ENCODE results near the gene POLD2. TPM values are rescaled to one million over a fixed set of nuclear protein-coding genes. Genes with fewer than 3 reads are reported as not detected.

POLD2 gene
- total and polyA plus RNA-seq, 2 of the 8 experiments (the other 6 are each of a cell fraction or from before 2014, with no cell fraction given), result 148 to 214 TPM

DNA sequence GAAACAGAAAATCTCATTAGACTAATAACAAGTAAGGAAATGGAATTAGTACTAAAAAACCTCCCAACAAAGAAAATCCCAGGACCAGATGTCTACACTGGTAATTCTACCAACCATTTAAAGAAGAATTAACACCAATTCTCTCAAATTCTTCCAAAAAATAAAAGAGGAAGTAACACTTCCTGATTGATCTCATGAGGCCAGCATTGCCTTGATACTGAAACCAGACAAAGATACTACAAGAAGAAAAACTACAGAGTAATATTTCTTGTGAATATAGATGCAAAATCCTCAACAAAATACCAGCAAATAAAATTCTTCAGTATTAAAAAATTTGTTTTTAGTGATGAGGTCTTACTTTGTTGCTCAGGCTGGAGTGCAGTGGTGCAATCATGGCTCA lies 44.6 kb upstream of the POLD2 start:
- no peak overlapping the region for H3K4me3 ChIP-seq (ENCODE audit: extremely low read depth in 1 of 4, insufficient read depth in 2 of 4, low read depth in 3 of 4, low read length in 4 of 4)

More for the DNA sequence above, 44.6 kb upstream of the POLD2 start:
- no peak overlapping the region for H3K23ac ChIP-seq (ENCODE audit: insufficient read length)
- peaks cover 2 to 5% (median 4%) of the 10 kb centered on the region in 4 experiments; a peak in 5 of 7 replicates for H3K4me1 ChIP-seq (replicated peaks in 1 of 4; ENCODE audit: control insufficient read depth in 3 of 4, insufficient read depth in 4 of 4, low read length in 3 of 4)
- no peak overlapping the region for H4K5ac ChIP-seq (ENCODE audit: insufficient read length, low read depth, low read length)
- no peaks in the 10 kb centered on the region; a peak in 1 of 7 replicates for H3K27me3 ChIP-seq (replicated peaks in 1 of 4; ENCODE audit: control insufficient read depth in 3 of 4, extremely low read depth in 1 of 4, insufficient read depth in 3 of 4, low read length in 3 of 4)
- DNase-seq (ENCODE audit: low read depth in 1 of 2, low spot score in 2 of 2) (no peak), FAIRE-seq (no peak)
- no peaks in the 10 kb centered on the region for H3K79me2 ChIP-seq (ENCODE audit: control insufficient read depth in 1 of 2, insufficient read depth in 2 of 2, low read length in 2 of 2)
- H2BK5ac ChIP-seq (ENCODE audit: low read depth, low read length), result no peak overlapping the region
- ChIA-PET POLR2A (ENCODE audit: partially characterized antibody) (no interaction called here), CTCF (ENCODE audit: partially characterized antibody) (interaction anchor here (1.8 kb wide), 1 partner anchor 37 kb away, joined by 4 read pairs; no protein-coding TSS in a partner anchor)
- no peaks in the 10 kb centered on the region for H3K36me3 ChIP-seq (ENCODE audit: control insufficient read depth in 2 of 4, insufficient read depth in 4 of 4, low read length in 3 of 4)
- TF ChIP-seq SRF (IDR thresholded peaks at IDR 0.05; ENCODE audit: low read depth, low read length), result no peak
- TF ChIP-seq YY1 (IDR thresholded peaks at IDR 0.05; ENCODE audit: low read depth, low read length), result no peak
- TF ChIP-seq RXRA (IDR thresholded peaks at IDR 0.05; ENCODE audit: insufficient read depth, low read depth, low read length), result no peak
- TF ChIP-seq, protein P1, sequence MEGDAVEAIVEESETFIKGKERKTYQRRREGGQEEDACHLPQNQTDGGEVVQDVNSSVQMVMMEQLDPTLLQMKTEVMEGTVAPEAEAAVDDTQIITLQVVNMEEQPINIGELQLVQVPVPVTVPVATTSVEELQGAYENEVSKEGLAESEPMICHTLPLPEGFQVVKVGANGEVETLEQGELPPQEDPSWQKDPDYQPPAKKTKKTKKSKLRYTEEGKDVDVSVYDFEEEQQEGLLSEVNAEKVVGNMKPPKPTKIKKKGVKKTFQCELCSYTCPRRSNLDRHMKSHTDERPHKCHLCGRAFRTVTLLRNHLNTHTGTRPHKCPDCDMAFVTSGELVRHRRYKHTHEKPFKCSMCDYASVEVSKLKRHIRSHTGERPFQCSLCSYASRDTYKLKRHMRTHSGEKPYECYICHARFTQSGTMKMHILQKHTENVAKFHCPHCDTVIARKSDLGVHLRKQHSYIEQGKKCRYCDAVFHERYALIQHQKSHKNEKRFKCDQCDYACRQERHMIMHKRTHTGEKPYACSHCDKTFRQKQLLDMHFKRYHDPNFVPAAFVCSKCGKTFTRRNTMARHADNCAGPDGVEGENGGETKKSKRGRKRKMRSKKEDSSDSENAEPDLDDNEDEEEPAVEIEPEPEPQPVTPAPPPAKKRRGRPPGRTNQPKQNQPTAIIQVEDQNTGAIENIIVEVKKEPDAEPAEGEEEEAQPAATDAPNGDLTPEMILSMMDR (IDR thresholded peaks at IDR 0.05; ENCODE audit: control extremely low read depth in 1 of 3, insufficient read depth in 1 of 3, low read depth in 1 of 3, low read length in 3 of 3), result no peak
- TF ChIP-seq HDAC6 (IDR thresholded peaks at IDR 0.05; ENCODE audit: low read depth, low read length), result no peak
- no peak for TF ChIP-seq HDAC2 (IDR thresholded peaks at IDR 0.05; ENCODE audit: borderline replicate concordance in 1 of 2, low read depth in 2 of 2, low read length in 2 of 2)
- no peak for TF ChIP-seq SIX5 (IDR thresholded peaks at IDR 0.05; ENCODE audit: low read depth, low read length)
- no peak for TF ChIP-seq NANOG (IDR thresholded peaks at IDR 0.05; ENCODE audit: insufficient read depth, low read depth, low read length, poor library complexity, severe bottlenecking)
- TF ChIP-seq TAF1 (IDR thresholded peaks at IDR 0.05; ENCODE audit: low read depth, low read length), result no peak
- TF ChIP-seq BRCA1 (IDR thresholded peaks at IDR 0.05; ENCODE audit: low read depth, low read length), result no peak
- no peak for TF ChIP-seq CBX5 (IDR thresholded peaks at IDR 0.05; ENCODE audit: low read depth, low read length)
- no peak overlapping the region for H2BK15ac ChIP-seq (ENCODE audit: low read length)
- H3K56ac ChIP-seq (replicated peaks; ENCODE audit: insufficient read length, low read depth, low read length), result no peak overlapping the region
- H4K91ac ChIP-seq (replicated peaks; ENCODE audit: insufficient read length, low read length), result no peak overlapping the region
- no peak overlapping the region for H2AK5ac ChIP-seq (ENCODE audit: low read depth, low read length)
- H3K14ac ChIP-seq (ENCODE audit: insufficient read length), result no peak overlapping the region
- no peak overlapping the region for H3K27ac ChIP-seq (ENCODE audit: low read depth, low read length)
- no peaks in the 10 kb centered on the region for H4K20me1 ChIP-seq (replicated peaks in 1 of 2; ENCODE audit: control insufficient read depth in 1 of 2, insufficient read depth in 2 of 2, low read length in 2 of 2)
- no peak overlapping the region for H3K4me2 ChIP-seq (ENCODE audit: insufficient read depth in 1 of 2, low read depth in 2 of 2, low read length in 2 of 2)
- no peak overlapping the region for H3K9ac ChIP-seq (replicated peaks in 1 of 4; ENCODE audit: extremely low read depth in 1 of 4, low read depth in 3 of 4, low read length in 3 of 4)
- no peak overlapping the region for H3K18ac ChIP-seq (ENCODE audit: extremely low read depth, low read length)
- H2AFZ ChIP-seq (ENCODE audit: low read length), result no peak overlapping the region
- H3K9me3 ChIP-seq (ENCODE audit: insufficient read depth in 2 of 2, low read depth in 1 of 2, low read length in 1 of 2), result no peaks in the 10 kb centered on the region
- no peak overlapping the region for H2BK120ac ChIP-seq (replicated peaks; ENCODE audit: low read depth, low read length)
- H2BK20ac ChIP-seq (ENCODE audit: low read length), result no peak overlapping the region
- no peak overlapping the region for H2BK12ac ChIP-seq (ENCODE audit: low read depth, low read length)
- no peaks in the 10 kb centered on the region for H3K79me1 ChIP-seq (ENCODE audit: low read depth, low read length)
- H4K8ac ChIP-seq (ENCODE audit: extremely low read depth, insufficient read depth, low read length), result no peak overlapping the region
- no peak overlapping the region for H3K4ac ChIP-seq (replicated peaks; ENCODE audit: insufficient read length, low read depth, low read length)
- H3K23me2 ChIP-seq (ENCODE audit: low read depth, low read length), result no peaks in the 10 kb centered on the region

Measured in H1 (cell line).